Measurements from ENCODE around the gene SBNO2. TPM values are rescaled to one million over a fixed set of nuclear protein-coding genes. Genes with fewer than 3 reads are reported as not detected.

The SBNO2 gene
- total and polyA plus RNA-seq, 2 donors (not counting 3 experiments of a cell fraction or from before 2014, with no cell fraction given) = 31.4 to 65.7 TPM

GRCh38 chr19:1066748-1067340 is 107.2 kb downstream of the SBNO2 start, which contains the start of gene ARHGAP45:
ARHGAP45 (plus strand) TSS chr19:1067167; CDS start chr19:1067406, 239 bp downstream.
- Histone ChIP-seq H3K79me2 (ENCODE audit: control insufficient read depth, insufficient read depth, low read length) (no peaks in the 10 kb centered on the region), H3K4me1 (ENCODE audit: control insufficient read depth, extremely low read depth, insufficient read depth, low read length) (peaks cover 35% of the 10 kb centered on the region), H2AFZ (ENCODE audit: low read depth, low read length) (peak within 1 kb of the TSS; percentile 81), H3K9ac (replicated peaks; ENCODE audit: extremely low read depth, insufficient read depth, low read length) (peak within 1 kb of the TSS; percentile 10), H4K20me1 (replicated peaks; ENCODE audit: control insufficient read depth, extremely low read depth, insufficient read depth, low read length) (no peaks in the 10 kb centered on the region), H3K27ac (ENCODE audit: insufficient read depth, low read depth, low read length) (no peak within 1 kb of the TSS), H3K36me3 (ENCODE audit: control insufficient read depth in 2 of 2, extremely low read depth in 1 of 2, insufficient read depth in 2 of 2, low read length in 2 of 2) (no peaks in the 10 kb centered on the region), H3K4me2 (ENCODE audit: insufficient read depth, low read length) (peak within 1 kb of the TSS; percentile 65), H3K27me3 (ENCODE audit: control insufficient read depth in 2 of 2, insufficient read depth in 2 of 2, low read length in 2 of 2) (no peaks in the 10 kb centered on the region), H3K9me3 (replicated peaks; ENCODE audit: control insufficient read depth, insufficient read depth, low read length) (no peaks in the 10 kb centered on the region), H3K4me3 (replicated peaks in 1 of 3; ENCODE audit: insufficient read depth in 1 of 3, low read depth in 1 of 3, low read length in 3 of 3) (peak within 1 kb of the TSS; percentile 9 to 34 (median 13)), H3K9me1 (replicated peaks; ENCODE audit: control insufficient read depth, extremely low read depth, insufficient read depth, low read length) (no peaks in the 10 kb centered on the region)
- DNase-seq (ENCODE audit: low read depth, low spot score) (no peak), FAIRE-seq (no peak)
- no TSS peak for BruUV-seq (replicated peaks)
- intact Hi-C loops (cut with micrococcal nuclease) (loop anchor here (2.0 kb wide), 1 partner anchor 28 kb away; the partner anchor contains the start of gene POLR2E), dilution Hi-C loops (cut with MboI; ENCODE audit: extremely low pct_ligation_motif_present, low sequenced_read_pairs) (no loop called here)
- ChIA-PET POLR2A (interaction anchor here (1.1 kb wide), 1 partner anchor 40 kb away, joined by 3 read pairs; the partner anchor contains the start of gene CNN2), CTCF (interaction anchor here (0.8 to 2.5 kb wide), 5 partner anchors 10 to 178 kb away, joined by 4 to 10 read pairs (median 7); partner anchors contain the start of gene ABCA7)
- TF ChIP-seq MYC (IDR thresholded peaks at IDR 0.05; ENCODE audit: low read depth, low read length) (no peak), GATA2 (IDR thresholded peaks at IDR 0.05; ENCODE audit: insufficient read depth, insufficient read length, low read depth, low read length) (no peak), FOS (IDR thresholded peaks at IDR 0.05; ENCODE audit: borderline replicate concordance, insufficient read depth, low read length) (no peak), MAX (IDR thresholded peaks at IDR 0.05; ENCODE audit: insufficient read depth, insufficient read length) (no peak), EZH2 (IDR thresholded peaks at IDR 0.05; ENCODE audit: borderline replicate concordance, low read depth, low read length, severe bottlenecking) (no peak), POLR2A (IDR thresholded peaks at IDR 0.05; ENCODE audit: low read depth, low read length) (no peak), CTCF (IDR thresholded peaks at IDR 0.05; ENCODE audit: extremely low read depth in 1 of 2, insufficient read depth in 1 of 2, low read depth in 1 of 2, low read length in 2 of 2) (no peak), JUN (IDR thresholded peaks at IDR 0.05; ENCODE audit: borderline replicate concordance, insufficient read depth, insufficient read length, low read depth) (no peak), POLR2AphosphoS5 (IDR thresholded peaks at IDR 0.05; ENCODE audit: insufficient read depth, low read depth, low read length) (no peak)

Data from endothelial cell of umbilical vein (primary cell).